ENCODE measurements around the gene DENND6B.
"Not testable (repeated sequence)": the region's sequence is repeated elsewhere in the genome, so short reads cannot be mapped to it uniquely, and the experiment has no call there.

DENND6B gene

DNA sequence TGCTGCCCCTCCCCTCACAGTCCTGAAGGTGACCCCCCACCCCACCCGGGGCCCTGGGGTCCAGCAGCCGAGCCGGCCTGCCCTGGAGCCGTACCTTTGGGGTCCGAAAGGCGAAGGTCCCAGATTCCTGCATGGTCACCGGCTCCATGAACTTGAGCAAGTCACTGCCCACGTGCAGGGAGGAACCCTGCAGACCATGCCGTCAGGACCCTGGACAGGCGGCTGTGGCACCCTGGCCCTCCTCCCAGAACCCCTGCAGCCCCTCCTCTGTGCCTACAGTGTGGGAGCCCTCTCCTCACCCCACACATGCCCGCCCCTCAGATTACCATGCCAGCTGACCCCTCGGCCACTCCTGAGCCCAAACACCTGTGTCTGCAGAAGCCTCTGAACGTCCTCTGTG, 42.3 kb downstream of the DENND6B start:
- no peak for DNase-seq

- DNase-seq, result no peak
Observed at GRCh38 chr22:50283821-50284220, 43.0 kb downstream of the DENND6B start.

DNA sequence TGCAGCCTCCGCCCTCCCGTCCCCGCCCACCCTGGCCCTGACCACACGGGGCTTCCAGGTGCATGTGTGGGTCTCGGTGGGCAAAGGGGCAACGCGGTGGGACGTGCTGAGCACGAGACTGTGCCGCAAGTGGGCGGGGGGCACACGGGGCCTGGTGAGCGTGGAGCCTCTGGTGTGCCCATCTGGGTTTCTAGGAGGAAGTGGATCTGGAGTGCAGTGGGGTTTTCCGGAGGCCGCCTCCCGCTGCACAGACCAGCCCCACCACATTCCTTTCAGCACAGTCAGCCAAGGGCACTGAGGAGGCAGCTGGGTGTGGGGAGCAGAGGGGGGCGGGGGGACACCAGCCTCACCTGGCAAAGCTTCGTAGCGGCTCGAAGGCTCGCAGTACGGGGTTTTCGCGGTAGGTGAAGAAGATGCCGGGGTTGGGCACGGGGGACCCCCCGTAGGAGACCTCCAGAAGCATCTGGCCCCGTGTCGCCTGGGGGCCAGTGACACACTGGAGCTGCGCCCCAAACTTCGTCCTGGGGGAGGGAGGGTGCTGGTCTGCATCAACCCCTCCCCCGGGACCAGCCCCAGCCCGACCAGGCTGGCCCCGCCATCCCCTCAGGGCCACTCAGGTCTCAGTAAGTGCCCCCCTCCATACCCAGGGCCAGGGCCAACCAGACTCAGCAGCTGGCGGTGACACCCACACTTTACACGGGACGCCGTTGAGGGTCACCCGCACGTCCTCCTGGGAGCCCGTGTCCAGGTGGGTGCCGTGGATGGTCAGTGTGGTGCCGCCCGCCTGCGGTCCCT, 44.3 kb downstream of the DENND6B start:
- DNase-seq, result no peak

- DNase-seq, result no peak
Observed at GRCh38 chr22:50281957-50282356, 44.9 kb downstream of the DENND6B start.

GRCh38 chr22:50281384-50281760, 45.4 kb downstream of the DENND6B start:
- DNase-seq, result no peak

DNA sequence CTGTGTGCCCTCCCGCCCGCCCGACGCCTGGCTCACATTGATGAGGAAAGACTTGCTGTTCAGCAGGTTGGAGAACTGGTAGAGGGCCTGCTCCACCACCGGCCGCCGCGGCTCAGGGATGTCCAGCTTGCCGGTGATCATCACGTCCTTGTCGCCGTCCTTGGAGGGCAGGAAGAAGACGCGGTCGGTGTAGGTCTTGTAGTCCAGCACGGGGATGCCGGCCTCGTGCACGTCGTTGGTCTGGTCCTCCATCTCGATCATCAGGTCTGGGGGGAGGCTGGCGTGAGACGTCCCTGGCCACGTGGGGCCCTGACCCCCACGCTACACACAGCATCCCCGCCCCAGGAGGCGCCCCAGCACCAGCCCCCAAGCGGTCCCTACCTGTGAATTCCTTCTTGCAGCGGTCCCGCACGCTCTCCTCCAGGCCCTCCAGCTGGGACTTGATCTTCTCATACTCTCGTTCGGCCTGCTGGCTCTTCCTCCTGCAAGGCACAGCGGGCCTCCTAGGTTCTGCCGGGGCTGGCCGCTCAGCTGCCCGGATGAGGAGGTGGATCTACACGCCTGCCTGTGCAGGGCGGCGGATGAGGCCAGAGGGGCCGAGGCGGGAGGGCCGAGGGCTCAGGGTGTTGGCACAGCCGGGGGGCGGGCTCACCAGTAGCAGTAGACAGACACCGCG, 46.0 kb downstream of the DENND6B start:
- DNase-seq, result no peak

DNA sequence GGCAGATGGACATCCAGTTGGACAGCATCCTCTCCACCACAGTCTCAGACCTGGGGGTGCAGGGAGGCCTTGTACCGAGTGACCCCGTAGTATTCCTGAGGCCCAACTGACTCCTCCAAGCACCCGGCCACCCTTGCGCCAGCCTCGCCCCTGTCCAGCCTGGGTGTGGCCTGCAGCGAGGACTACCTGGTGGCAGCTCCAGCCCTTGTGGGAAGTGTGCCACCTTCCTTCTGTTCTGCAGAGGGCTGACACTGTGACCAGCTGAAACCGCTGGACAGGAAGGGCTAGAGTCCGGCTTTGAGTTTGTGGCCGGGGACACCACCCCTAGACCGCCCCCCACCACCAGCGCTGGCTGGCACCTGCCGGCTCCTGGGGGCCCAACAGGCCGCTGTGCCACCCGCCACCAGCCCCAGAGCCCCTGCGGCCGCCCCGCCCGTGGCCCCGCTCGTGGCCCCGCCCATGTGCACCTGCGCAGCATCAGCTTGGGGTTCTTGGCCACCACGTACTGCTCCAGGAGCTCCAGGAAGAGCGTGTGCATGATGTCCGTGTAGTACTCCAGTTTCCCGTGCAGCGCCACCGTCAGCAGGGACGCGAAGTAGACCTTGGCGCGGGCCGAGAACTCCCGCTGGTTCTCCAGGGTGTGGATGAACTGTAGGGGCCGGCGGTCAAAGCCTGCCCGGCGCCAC, 46.6 kb downstream of the DENND6B start:
- no peak for DNase-seq

GRCh38 chr22:50278956-50279619, 47.7 kb downstream of the DENND6B start:
- DNase-seq, result no peak

DNA sequence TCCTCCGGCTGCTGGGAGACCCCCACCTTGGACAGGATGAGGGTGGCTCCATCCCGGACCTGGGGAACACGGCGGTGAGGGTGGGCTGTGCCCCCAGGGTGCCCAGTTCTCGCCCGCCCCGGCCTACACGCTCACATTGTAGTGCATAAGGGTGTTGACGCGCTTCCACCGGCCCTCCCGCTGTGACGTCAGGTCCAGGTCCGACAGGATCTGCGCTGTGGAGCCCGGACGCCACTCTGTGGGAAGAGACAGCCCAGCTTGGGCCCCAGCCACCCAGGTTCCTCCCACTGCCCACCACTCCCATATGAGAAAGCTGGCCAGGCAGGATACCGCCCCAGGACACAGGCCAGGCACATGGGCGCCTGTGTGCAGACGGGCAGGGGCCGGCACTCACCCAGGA, 48.4 kb downstream of the DENND6B start:
- DNase-seq, result no peak

DNA sequence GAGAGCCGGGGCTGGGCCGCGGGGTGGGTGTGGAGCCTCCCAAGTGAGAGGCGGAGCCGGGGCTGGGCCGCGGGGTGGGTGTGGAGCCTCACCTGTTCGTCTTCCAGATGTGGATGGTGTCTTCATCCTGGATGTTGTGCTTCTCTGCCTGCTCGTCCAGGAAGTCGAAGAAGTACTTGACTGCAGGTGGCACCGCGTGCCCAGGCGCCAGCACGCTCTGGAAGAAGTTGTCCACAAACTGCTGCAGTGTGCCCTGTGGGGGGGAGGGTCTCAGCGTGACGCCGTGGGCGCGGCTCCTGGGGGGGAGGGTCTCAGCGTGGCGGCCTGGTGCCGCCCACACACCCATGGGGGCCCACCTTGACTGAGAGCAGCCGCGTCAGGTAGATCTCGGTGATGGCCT, 49.1 kb downstream of the DENND6B start:
- no peak for DNase-seq

DNA sequence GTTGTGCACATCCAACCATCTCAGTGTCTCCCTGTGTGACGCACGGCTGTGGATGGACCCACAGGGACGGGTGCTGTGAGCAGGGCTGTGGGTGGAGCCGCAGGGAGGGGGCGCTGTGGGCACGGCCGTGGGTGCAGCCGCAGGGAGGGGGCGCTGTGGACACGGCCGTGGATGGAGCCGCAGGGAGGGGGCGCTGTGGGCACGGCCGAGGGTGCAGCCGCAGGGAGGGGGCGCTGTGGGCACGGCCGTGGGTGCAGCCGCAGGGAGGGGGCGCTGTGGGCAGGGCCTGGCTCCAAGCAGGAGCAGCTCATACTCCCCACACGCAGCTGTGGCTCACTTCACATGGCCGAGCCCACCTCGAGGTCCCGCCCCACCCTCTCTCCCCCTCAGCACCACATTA, 50.7 kb downstream of the DENND6B start:
- DNase-seq, result peak; percentile 40

DNA sequence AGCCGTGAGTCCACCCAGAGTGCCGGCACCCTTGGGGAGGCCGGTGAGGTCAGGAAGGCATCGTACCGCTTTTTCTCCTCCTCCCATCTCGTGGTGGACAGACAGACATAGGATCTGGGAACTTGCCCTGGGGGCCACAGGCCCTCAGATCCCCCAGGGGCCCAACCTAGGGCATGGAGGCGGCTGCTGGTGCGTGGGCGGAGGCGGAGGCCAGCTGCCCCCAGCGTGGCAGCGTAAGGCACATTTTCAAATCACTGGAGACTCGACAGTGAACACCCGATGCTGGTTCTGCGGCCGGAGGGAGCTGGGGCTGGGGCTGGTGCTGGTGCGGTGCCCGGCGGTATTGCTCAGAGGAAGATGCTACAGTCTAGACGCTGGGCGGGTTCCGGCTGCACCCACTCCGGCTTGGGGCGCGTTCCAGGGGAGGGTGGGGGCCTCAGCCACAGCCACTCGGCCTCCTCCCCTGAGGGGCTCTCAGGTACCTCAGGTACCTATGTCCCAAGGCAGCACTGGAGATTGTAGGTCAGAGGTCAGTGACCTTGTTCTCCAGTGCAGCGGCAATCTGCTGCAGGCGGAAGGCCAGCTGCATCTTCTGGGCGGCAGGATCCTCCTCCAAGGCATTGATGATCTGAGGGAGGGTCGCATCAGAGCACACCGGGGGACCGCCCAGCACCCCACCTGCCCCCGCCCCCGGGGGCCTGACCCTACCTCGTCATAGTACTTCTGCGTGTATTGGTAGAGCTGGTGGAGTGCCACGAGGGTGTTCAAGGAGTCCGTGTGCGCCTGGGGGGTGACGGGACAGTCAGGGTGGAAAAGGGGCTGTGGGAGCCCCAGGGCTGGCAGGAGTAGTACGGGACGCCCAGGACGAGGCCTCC, 51.4 kb downstream of the DENND6B start:
- no peak for DNase-seq

GRCh38 chr22:50274771-50275170, 52.0 kb downstream of the DENND6B start:
- DNase-seq, result no peak

GRCh38 chr22:50274311-50274710, 52.5 kb downstream of the DENND6B start:
- DNase-seq, result peak; percentile 31

- not testable (repeated sequence) for DNase-seq
Observed at GRCh38 chr22:50273781-50274180, 53.0 kb downstream of the DENND6B start.

- not testable (repeated sequence) for DNase-seq
Observed at GRCh38 chr22:50273352-50273751, 53.5 kb downstream of the DENND6B start.

- DNase-seq, result no peak
Observed at GRCh38 chr22:50272044-50272802, 54.6 kb downstream of the DENND6B start.

GRCh38 chr22:50271519-50271970, 55.3 kb downstream of the DENND6B start:
- DNase-seq, result peak; percentile 44

DNA sequence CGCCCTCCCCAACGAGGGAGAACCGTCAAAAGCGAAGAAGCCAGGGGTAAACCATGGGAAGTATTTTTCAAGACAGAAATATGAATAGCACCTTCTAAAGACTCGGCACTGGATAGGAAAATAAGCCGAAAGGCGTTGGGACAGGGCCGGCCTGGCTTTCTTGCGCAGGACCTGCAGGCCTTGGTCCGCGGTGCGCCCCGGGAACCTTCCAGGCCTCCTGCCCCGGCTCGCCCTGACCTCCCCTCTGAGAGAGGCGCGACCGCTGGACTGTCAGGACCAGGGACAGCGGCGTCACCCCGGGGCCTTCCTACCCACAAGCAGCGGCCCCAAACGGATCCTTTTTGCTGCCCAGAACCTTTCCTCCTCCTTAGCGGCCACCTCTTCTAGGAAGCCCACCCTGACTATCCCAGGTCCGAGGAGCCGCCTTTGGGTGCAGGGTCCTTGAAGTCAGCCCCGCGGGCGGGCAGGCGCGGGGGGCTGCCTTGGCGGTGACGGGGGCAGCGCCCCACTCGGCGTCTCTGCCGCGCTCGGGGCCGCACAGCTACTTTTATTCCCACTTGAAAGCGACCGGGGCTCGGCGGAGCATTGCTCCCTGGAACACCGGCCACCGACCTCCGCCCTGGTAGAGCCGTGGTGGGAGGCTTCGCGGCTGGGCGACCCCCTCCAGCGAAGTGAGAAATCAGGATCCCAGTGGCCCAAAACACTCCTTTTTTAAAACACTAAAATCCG, 56.0 kb downstream of the DENND6B start:
- peak; percentile 69 for DNase-seq

GRCh38 chr22:50269970-50270665, 56.7 kb downstream of the DENND6B start, which contains the start of gene MAPK11:
TSS of gene MAPK11 (minus strand) at chr22:50270380. CDS start at chr22:50270292, 88 bp downstream.
- DNase-seq, result peak; percentile 61
